SK-N-SH (cell line): Measurements from ENCODE around the gene RNF13. TPM values are rescaled to one million over a fixed set of nuclear protein-coding genes. Genes with fewer than 3 reads are reported as not detected.

ENCODE experiments used
- CTCF ChIA-PET: fragments of 300-600, 350-600 bp; formaldehyde crosslinking; extraction: SDS; loops from one replicate; lab custom pipeline; 2021; lab: Yijun Ruan, JAX
- POLR2A ChIA-PET: fragments of 350-600 bp; sonication (Branson Sonifier 250); formaldehyde crosslinking; extraction: SDS; loops from one replicate; lab custom pipeline; 2020; ENCODE audit warnings: antibody characterized with exemption, inconsistent platforms; lab: Yijun Ruan, JAX
- DNase-seq: peaks from one replicate; pipeline ENCODE4 v3.0.0; 2012
- H2AFZ ChIP-seq: fragments of 200-600 bp; sonication (generic); 2 replicates; pipeline ENCODE4 v1.8.1; 2016; ENCODE audit warnings: antibody characterized with exemption, mild to moderate bottlenecking, low read depth
- H3F3A ChIP-seq: fragments of 200-600 bp; sonication (generic); replicated peaks from 2 replicates; pipeline ENCODE3; 2016; ENCODE audit warnings: antibody characterized with exemption, mild to moderate bottlenecking; ENCODE audit not compliant: insufficient read depth
- H3K27ac ChIP-seq, 2 experiments: fragments of 200-500 bp in 1 of 2; fragments of 200-600 bp in 1 of 2; sonication (Bioruptor generic) in 1 of 2; sonication (generic), shearing (Covaris generic) in 1 of 2; 2 replicates each; pipeline versions ENCODE4 v1.5.1 to v1.6.1; 2014 to 2016; ENCODE audit warnings: low read depth in 2 of 2, inconsistent platforms in 1 of 2, low read length in 1 of 2, mild to moderate bottlenecking in 1 of 2, mixed read lengths in 1 of 2
- H3K27me3 ChIP-seq: fragments of 200-600 bp; sonication (generic), shearing (Covaris generic); 2 replicates; pipeline ENCODE4 v1.6.1; 2016; ENCODE audit warnings: mixed run types; ENCODE audit not compliant: insufficient read depth
- H3K36me3 ChIP-seq, 2 experiments: fragments of 200-500 bp in 1 of 2; fragments of 200-600 bp in 1 of 2; sonication (Bioruptor generic) in 1 of 2; sonication (generic) in 1 of 2; replicated peaks in 1 of 2; 2 replicates each; pipeline versions ENCODE3 to v1.5.1; 2014 to 2016; ENCODE audit warnings: low read length in 1 of 2, mild to moderate bottlenecking in 1 of 2; ENCODE audit not compliant: insufficient read depth in 2 of 2, control insufficient read depth in 1 of 2
- H3K4me1 ChIP-seq, 2 experiments: fragments of 200-500 bp in 1 of 2; fragments of 200-600 bp in 1 of 2; sonication (Bioruptor generic) in 1 of 2; sonication (generic), shearing (Covaris generic) in 1 of 2; 2 replicates each; pipeline versions ENCODE4 v1.5.1 to v1.6.1; 2014 to 2016; ENCODE audit warnings: low read depth in 1 of 2, low read length in 1 of 2, mixed run types in 1 of 2; ENCODE audit not compliant: insufficient read depth in 2 of 2, control insufficient read depth in 1 of 2
- H3K4me2 ChIP-seq: fragments of 200-600 bp; sonication (generic), shearing (Covaris generic); 2 replicates; pipeline ENCODE4 v1.6.1; 2017; ENCODE audit warnings: mixed run types
- H3K4me3 ChIP-seq, 2 experiments: fragments of 200-500 bp in 1 of 2; fragments of 200-600 bp in 1 of 2; sonication (Bioruptor generic) in 1 of 2; sonication (generic), shearing (Covaris generic) in 1 of 2; 2 replicates each; pipeline versions ENCODE4 v1.5.1 to v1.8.1; 2014 to 2016; ENCODE audit warnings: low read depth in 2 of 2, inconsistent platforms in 1 of 2, low read length in 1 of 2, mild to moderate bottlenecking in 1 of 2, mixed read lengths in 1 of 2, moderate library complexity in 1 of 2
- H3K79me2 ChIP-seq: fragments of 200-600 bp; sonication (generic); 2 replicates; pipeline ENCODE4 v1.8.1; 2017; ENCODE audit warnings: mild to moderate bottlenecking; ENCODE audit not compliant: insufficient read depth
- H3K9ac ChIP-seq: fragments of 200-600 bp; sonication (generic); 2 replicates; pipeline ENCODE4 v1.6.1; 2017; ENCODE audit warnings: mixed run types
- H3K9me2 ChIP-seq: fragments of 200-600 bp; sonication (generic); 2 replicates; pipeline ENCODE4 v1.6.1; 2017; ENCODE audit warnings: mixed run types
- H3K9me3 ChIP-seq: fragments of 200-600 bp; sonication (generic); 2 replicates; pipeline ENCODE4 v1.6.1; 2017; ENCODE audit warnings: mixed run types, mild to moderate bottlenecking, moderate library complexity
- H4K20me1 ChIP-seq: fragments of 200-600 bp; sonication (generic); 2 replicates; pipeline ENCODE4 v1.6.1; 2017; ENCODE audit warnings: mild to moderate bottlenecking, mixed run types; ENCODE audit not compliant: insufficient read depth
- CTCF ChIP-seq: fragments of 200-600 bp; sonication (generic); IDR thresholded peaks from 2 replicates; pipeline ENCODE4 v1.6.1; 2017; ENCODE audit warnings: antibody characterized with exemption, mild to moderate bottlenecking, moderate library complexity
- ELF1 ChIP-seq: IDR thresholded peaks from 2 replicates; pipeline ENCODE4 v1.4.0; 2012
- EP300 ChIP-seq, 2 experiments: IDR thresholded peaks; 2 replicates each; pipeline versions ENCODE4 v1.4.0 to v1.6.1; 2012; ENCODE audit warnings: borderline replicate concordance in 1 of 2, low read depth in 1 of 2, low read length in 1 of 2
- EZH2phosphoT487 ChIP-seq: fragments of 200-600 bp; sonication (generic); IDR thresholded peaks from 2 replicates; pipeline ENCODE4 v1.6.1; 2017; ENCODE audit warnings: low read depth, mixed run types, mild to moderate bottlenecking, antibody characterized with exemption, moderate library complexity, borderline replicate concordance
- FOSL2 ChIP-seq: IDR thresholded peaks from 2 replicates; pipeline ENCODE4 v1.4.0; 2012; ENCODE audit warnings: low read depth, mild to moderate bottlenecking, moderate library complexity, borderline replicate concordance
- FOXJ3 ChIP-seq: sonication (generic); formaldehyde crosslinking; IDR thresholded peaks from 2 replicates; pipeline ENCODE4 v1.5.1; 2020; ENCODE audit warnings: mild to moderate bottlenecking, missing genetic modification reagents
- FOXM1 ChIP-seq: IDR thresholded peaks from 2 replicates; pipeline ENCODE4 v1.4.0; 2012; ENCODE audit warnings: low read depth, mild to moderate bottlenecking
- GATA2 ChIP-seq: sonication (generic); formaldehyde crosslinking; IDR thresholded peaks from 2 replicates; pipeline ENCODE4 v1.5.0; 2020; ENCODE audit warnings: mild to moderate bottlenecking, missing genetic modification reagents
- IRF3 ChIP-seq: fragments of 150-350 bp; IDR thresholded peaks from 2 replicates; pipeline ENCODE4 v1.6.1; 2016; ENCODE audit warnings: mild to moderate bottlenecking, low read depth, low read length
- JUND ChIP-seq: IDR thresholded peaks from 2 replicates; pipeline ENCODE4 v1.4.0; 2012
- MXI1 ChIP-seq: IDR thresholded peaks from 2 replicates; pipeline ENCODE4 v1.6.1; 2012; ENCODE audit warnings: mild to moderate bottlenecking, low read depth, low read length, improper control_type of control experiment
- PBX3 ChIP-seq: IDR thresholded peaks from 2 replicates; pipeline ENCODE4; 2012
- RAD21 ChIP-seq: IDR thresholded peaks from 2 replicates; pipeline ENCODE4 v1.6.1; 2012; ENCODE audit warnings: mild to moderate bottlenecking, low read length
- RCOR1 ChIP-seq: fragments of 150-350 bp; IDR thresholded peaks from 2 replicates; pipeline ENCODE4 v1.6.1; 2017; ENCODE audit warnings: antibody characterized with exemption, low read length
- RFX5 ChIP-seq: IDR thresholded peaks from 2 replicates; pipeline ENCODE4 v1.6.1; 2012; ENCODE audit warnings: mild to moderate bottlenecking, improper control_type of control experiment, low read length
- RXRA ChIP-seq: IDR thresholded peaks from 2 replicates; pipeline ENCODE4 v1.4.0; 2012; ENCODE audit warnings: low read depth, mild to moderate bottlenecking, borderline replicate concordance
- SIN3A ChIP-seq: IDR thresholded peaks from 2 replicates; pipeline ENCODE4 v1.6.1; 2012; ENCODE audit warnings: low read depth, mild to moderate bottlenecking, low read length, moderate library complexity, borderline replicate concordance
- SMC3 ChIP-seq: IDR thresholded peaks from 2 replicates; pipeline ENCODE4 v1.6.1; 2012; ENCODE audit warnings: low read depth, low read length, improper control_type of control experiment
- TAF1 ChIP-seq: IDR thresholded peaks from 2 replicates; pipeline ENCODE4 v1.6.1; 2012; ENCODE audit warnings: low read depth, mild to moderate bottlenecking, low read length, moderate library complexity, borderline replicate concordance
- TCF12 ChIP-seq: IDR thresholded peaks from 2 replicates; pipeline ENCODE4 v1.4.0; 2012
- TEAD4 ChIP-seq: IDR thresholded peaks from 2 replicates; pipeline ENCODE4 v1.4.0; 2012; ENCODE audit warnings: mild to moderate bottlenecking, borderline replicate concordance; ENCODE audit not compliant: insufficient read depth
- YY1 ChIP-seq: IDR thresholded peaks from 2 replicates; pipeline ENCODE4 v1.4.0; 2012; ENCODE audit warnings: low read depth, mild to moderate bottlenecking
- ZBTB33 ChIP-seq: IDR thresholded peaks from 2 replicates; pipeline ENCODE4 v1.4.0; 2012; ENCODE audit warnings: low read depth, borderline replicate concordance
- polyA plus RNA-seq, 3 experiments: library from polyadenylated mRNA; depleted of rRNA; stranded (reverse); fragments of >200 nt; gene quantifications; 2 replicates each; pipeline ENCODE4 v1.2.3, GENCODE V29; 2012
- TF ChIP-seq, protein P1 (sequence below): IDR thresholded peaks from 2 replicates; pipeline ENCODE4 v1.6.1; 2012; ENCODE audit warnings: mild to moderate bottlenecking, low read depth, low read length, moderate library complexity

The RNF13 gene
- polyA plus RNA-seq, 1 of the 3 experiments (the other 2 are of a cell fraction): 14.9 TPM

GRCh38 chr3:149958171-149958796 lies 145.3 kb downstream of the RNF13 start (continued):
- TF ChIP-seq, protein P1, sequence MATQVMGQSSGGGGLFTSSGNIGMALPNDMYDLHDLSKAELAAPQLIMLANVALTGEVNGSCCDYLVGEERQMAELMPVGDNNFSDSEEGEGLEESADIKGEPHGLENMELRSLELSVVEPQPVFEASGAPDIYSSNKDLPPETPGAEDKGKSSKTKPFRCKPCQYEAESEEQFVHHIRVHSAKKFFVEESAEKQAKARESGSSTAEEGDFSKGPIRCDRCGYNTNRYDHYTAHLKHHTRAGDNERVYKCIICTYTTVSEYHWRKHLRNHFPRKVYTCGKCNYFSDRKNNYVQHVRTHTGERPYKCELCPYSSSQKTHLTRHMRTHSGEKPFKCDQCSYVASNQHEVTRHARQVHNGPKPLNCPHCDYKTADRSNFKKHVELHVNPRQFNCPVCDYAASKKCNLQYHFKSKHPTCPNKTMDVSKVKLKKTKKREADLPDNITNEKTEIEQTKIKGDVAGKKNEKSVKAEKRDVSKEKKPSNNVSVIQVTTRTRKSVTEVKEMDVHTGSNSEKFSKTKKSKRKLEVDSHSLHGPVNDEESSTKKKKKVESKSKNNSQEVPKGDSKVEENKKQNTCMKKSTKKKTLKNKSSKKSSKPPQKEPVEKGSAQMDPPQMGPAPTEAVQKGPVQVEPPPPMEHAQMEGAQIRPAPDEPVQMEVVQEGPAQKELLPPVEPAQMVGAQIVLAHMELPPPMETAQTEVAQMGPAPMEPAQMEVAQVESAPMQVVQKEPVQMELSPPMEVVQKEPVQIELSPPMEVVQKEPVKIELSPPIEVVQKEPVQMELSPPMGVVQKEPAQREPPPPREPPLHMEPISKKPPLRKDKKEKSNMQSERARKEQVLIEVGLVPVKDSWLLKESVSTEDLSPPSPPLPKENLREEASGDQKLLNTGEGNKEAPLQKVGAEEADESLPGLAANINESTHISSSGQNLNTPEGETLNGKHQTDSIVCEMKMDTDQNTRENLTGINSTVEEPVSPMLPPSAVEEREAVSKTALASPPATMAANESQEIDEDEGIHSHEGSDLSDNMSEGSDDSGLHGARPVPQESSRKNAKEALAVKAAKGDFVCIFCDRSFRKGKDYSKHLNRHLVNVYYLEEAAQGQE: no peak
- TF ChIP-seq GATA2 (no peak), SIN3A (no peak), JUND (no peak), EP300 (IDR thresholded peaks at IDR 0.05; ENCODE audit: borderline replicate concordance in 1 of 2, low read depth in 1 of 2, low read length in 1 of 2) (no peak), TAF1 (no peak), FOXM1 (no peak), RCOR1 (no peak), MXI1 (no peak)

DNA sequence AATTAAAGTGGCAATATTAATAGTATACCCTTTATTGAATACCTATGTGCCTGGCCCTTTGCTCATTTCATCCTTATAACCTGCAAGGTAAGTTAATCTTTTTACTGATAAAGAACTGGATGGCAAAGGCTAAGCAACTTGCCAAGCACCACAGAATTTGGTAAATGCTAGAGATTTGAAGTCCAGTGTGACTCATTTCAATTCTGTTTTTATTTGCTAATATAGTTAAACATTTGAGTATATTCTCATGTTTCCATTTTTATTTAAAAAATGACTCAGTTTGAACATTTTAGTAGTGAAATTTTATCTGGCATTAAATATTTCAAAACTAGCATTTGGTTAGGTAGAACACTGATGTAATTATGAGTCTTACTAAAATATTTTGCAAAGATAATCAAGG lies 146.4 kb downstream of the RNF13 start:
- Histone ChIP-seq H3K36me3 (peaks cover 63% of the 10 kb centered on the region in 2 experiments), H3K27ac (peak overlapping the region in 1 of 2 experiments; percentile 16; a peak in 1 of 4 replicates), H3K79me2 (peaks cover 88% of the 10 kb centered on the region), H3K4me3 (no peak overlapping the region), H4K20me1 (peaks cover 37% of the 10 kb centered on the region), H2AFZ (no peak overlapping the region), H3K27me3 (no peaks in the 10 kb centered on the region), H3K9me3 (no peaks in the 10 kb centered on the region), H3K9ac (no peak overlapping the region), H3F3A (peaks cover 27% of the 10 kb centered on the region), H3K4me1 (peaks cover 14 to 16% of the 10 kb centered on the region in 2 experiments; a peak in 3 of 4 replicates), H3K4me2 (no peak overlapping the region), H3K9me2 (no peaks in the 10 kb centered on the region)
- DNase-seq: no peak
- ChIA-PET POLR2A (no interaction called here), CTCF (interaction anchor here (2.4 to 2.8 kb wide), 3 partner anchors 8 to 225 kb away, joined by 12 to 20 read pairs (median 16); no protein-coding TSS in a partner anchor)
- TF ChIP-seq IRF3 (no peak), ELF1 (no peak), ZBTB33 (no peak), PBX3 (no peak), CTCF (no peak), FOSL2 (no peak), RXRA (no peak), RFX5 (no peak), EZH2phosphoT487 (no peak), TEAD4 (no peak), SMC3 (no peak), FOXJ3 (CRISPR knock-in tag) (no peak), RAD21 (no peak), YY1 (no peak), TCF12 (no peak)
